ENCODE measurements around the gene NBAS. TPM values are rescaled to one million over a fixed set of nuclear protein-coding genes. Genes with fewer than 3 reads are reported as not detected.

NBAS gene
- total and polyA plus RNA-seq, 2 of the 13 experiments (the other 11 are each of a cell fraction or from before 2014, with no cell fraction given) = 33.6 to 58.7 TPM

DNA sequence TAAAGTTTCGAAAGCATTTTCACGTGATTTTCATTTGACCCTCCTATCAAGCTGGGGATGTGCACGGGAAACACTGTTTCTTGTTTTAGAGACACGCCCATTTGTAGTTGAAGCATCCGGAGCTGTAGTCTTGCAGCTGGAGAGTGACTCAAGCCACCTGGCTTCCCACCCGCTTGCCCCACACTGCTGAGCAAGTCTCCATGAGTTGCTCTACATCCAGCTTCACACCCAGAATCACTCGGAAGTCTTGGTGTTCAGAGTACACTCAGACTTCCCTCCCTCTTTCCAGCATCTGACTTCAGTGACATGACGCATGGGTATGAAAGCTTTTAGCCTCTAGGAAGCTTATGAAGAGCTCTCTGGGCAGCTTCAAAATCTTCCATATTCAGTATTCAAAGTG, 262.4 kb downstream of the NBAS start (continued):
- TF ChIP-seq ZNF512B (CRISPR knock-in tag; IDR thresholded peaks at IDR 0.05; ENCODE audit: borderline replicate concordance) = no peak
- no peak for TF ChIP-seq ZNF441 (CRISPR knock-in tag; IDR thresholded peaks at IDR 0.05; ENCODE audit: borderline replicate concordance)
- TF ChIP-seq ZNF616 (CRISPR knock-in tag; IDR thresholded peaks at IDR 0.05; ENCODE audit: low read depth) = no peak
- no peak for TF ChIP-seq CHD4 (IDR thresholded peaks at IDR 0.05; ENCODE audit: borderline replicate concordance, low read length)
- no peak for TF ChIP-seq ZNF879 (CRISPR knock-in tag; IDR thresholded peaks at IDR 0.05)
- no peak for TF ChIP-seq HMGA1 (CRISPR knock-in tag; conservative IDR thresholded peaks at IDR 0.05)
- no peak for TF ChIP-seq ZNF614 (CRISPR knock-in tag; IDR thresholded peaks at IDR 0.05; ENCODE audit: borderline replicate concordance)
- TF ChIP-seq PPARG (CRISPR knock-in tag; conservative IDR thresholded peaks at IDR 0.05) = no peak
- TF ChIP-seq ZNF205 (CRISPR knock-in tag; IDR thresholded peaks at IDR 0.05) = no peak
- no peak for TF ChIP-seq MXI1 (IDR thresholded peaks at IDR 0.05; ENCODE audit: borderline replicate concordance, low read depth, low read length)

- Histone ChIP-seq H3K79me2 (ENCODE audit: insufficient read depth, low read length) (no peaks in the 10 kb centered on the region), H3K4me2 (ENCODE audit: low read depth, low read length) (no peak overlapping the region), H3K4me1 (ENCODE audit: insufficient read depth, low read length) (no peaks in the 10 kb centered on the region), H3K4me3 (replicated peaks in 1 of 3; ENCODE audit: insufficient read depth in 1 of 3, low read depth in 2 of 3, low read length in 3 of 3) (no peak overlapping the region), H3K27ac (ENCODE audit: extremely low read length, insufficient read depth, low read length) (no peak overlapping the region), H3K36me3 (replicated peaks in 1 of 2; ENCODE audit: control insufficient read depth in 1 of 2, insufficient read depth in 2 of 2, low read length in 2 of 2) (peaks cover 1 to 19% of the 10 kb centered on the region in 2 experiments), H3K9me3 (ENCODE audit: low read length) (no peaks in the 10 kb centered on the region), H2AFZ (ENCODE audit: low read length) (no peak overlapping the region), H4K20me1 (ENCODE audit: insufficient read depth, low read length) (no peaks in the 10 kb centered on the region), H3K9ac (ENCODE audit: insufficient read depth, low read depth, low read length) (no peak overlapping the region), H3K27me3 (ENCODE audit: control insufficient read depth in 1 of 2, insufficient read depth in 2 of 2, low read length in 2 of 2) (no peaks in the 10 kb centered on the region)
- CTCF ChIA-PET (ENCODE audit: low intra/inter-chr PET ratio, low total read pairs) = no interaction called here
- TF ChIP-seq PHF20 (CRISPR knock-in tag; IDR thresholded peaks at IDR 0.05) = no peak
- TF ChIP-seq ZNF280B (CRISPR knock-in tag; IDR thresholded peaks at IDR 0.05; ENCODE audit: borderline replicate concordance) = no peak
- no peak for TF ChIP-seq ZNF230 (CRISPR knock-in tag; IDR thresholded peaks at IDR 0.05)
- no peak for TF ChIP-seq KDM5B (CRISPR knock-in tag; IDR thresholded peaks at IDR 0.05; ENCODE audit: borderline replicate concordance)
- no peak for TF ChIP-seq SRSF9 (IDR thresholded peaks at IDR 0.05; ENCODE audit: borderline replicate concordance, insufficient read depth, low read depth, low read length, poor library complexity, severe bottlenecking)
- TF ChIP-seq ZNF850 (CRISPR knock-in tag; conservative IDR thresholded peaks at IDR 0.05) = no peak
- no peak for TF ChIP-seq ZNF552 (CRISPR knock-in tag; IDR thresholded peaks at IDR 0.05; ENCODE audit: borderline replicate concordance)
- TF ChIP-seq MBD4 (IDR thresholded peaks at IDR 0.05; ENCODE audit: borderline replicate concordance, low read length) = no peak
- BruUV-seq (replicated peaks) = no TSS peak
- in situ Hi-C loops (cut with HindIII; ENCODE audit: extremely low pct_ligation_motif_present, low pct_unique_long_range_greater_than_20kb) = no loop called here
- intact Hi-C loops (cut with micrococcal nuclease; ENCODE audit: unreplicated experiment) = no loop called here
- FAIRE-seq (no peak), DNase-seq (ENCODE audit: low spot score) (no peak), ATAC-seq (no peak)
- 95% methylated on average over 3 of the region's 3 CpGs for WGBS (ENCODE audit: low lambda C conversion rate)
- POLR2A ChIA-PET = no interaction called here
Measured at GRCh38 chr2:15293262-15293937, 267.7 kb downstream of the NBAS start.

All from HepG2 (cell line).